Ectodermal cell (in vitro differentiated cells): ENCODE measurements around the gene ENGASE.

Experiments
- H3K27ac ChIP-seq: 2 replicates; pipeline ENCODE4 v1.7.0; 2013; ENCODE audit warnings: mild to moderate bottlenecking, low read depth, low read length; ENCODE audit not compliant: insufficient read depth, poor library complexity, severe bottlenecking
- H3K27me3 ChIP-seq: 2 replicates; pipeline ENCODE4 v1.7.0; 2013; ENCODE audit warnings: mild to moderate bottlenecking, low read length; ENCODE audit not compliant: insufficient read depth, control insufficient read depth, poor library complexity, severe bottlenecking
- H3K36me3 ChIP-seq: one replicate; pipeline ENCODE4 v1.7.0; 2013; ENCODE audit warnings: low read length; ENCODE audit not compliant: control insufficient read depth, insufficient read depth
- H3K4me1 ChIP-seq: one replicate; pipeline ENCODE4 v1.7.0; 2013; ENCODE audit warnings: low read length; ENCODE audit not compliant: control insufficient read depth, insufficient read depth
- H3K4me3 ChIP-seq: 2 replicates; pipeline ENCODE4 v1.7.0; 2013; ENCODE audit warnings: low read depth, low read length, control low read depth; ENCODE audit not compliant: insufficient read depth
- H3K9me3 ChIP-seq: 2 replicates; pipeline ENCODE4 v1.7.0; 2013; ENCODE audit warnings: mild to moderate bottlenecking, low read length, moderate library complexity; ENCODE audit not compliant: control insufficient read depth
- WGBS, 2 experiments: methylation state at CpG; one replicate each; pipeline ENCODE4 v1.1.7; 2013; ENCODE audit warnings: missing lambda C conversion rate in 2 of 2; 5-methylcytosine and 5-hydroxymethylcytosine counted together

The ENGASE gene

GRCh38 chr17:79039171-79039570 is 35.5 kb upstream of the ENGASE start:
- Histone ChIP-seq H3K9me3 (no peaks in the 10 kb centered on the region), H3K27me3 (no peaks in the 10 kb centered on the region), H3K4me3 (no peak overlapping the region), H3K36me3 (no peaks in the 10 kb centered on the region), H3K4me1 (peaks cover 8% of the 10 kb centered on the region), H3K27ac (no peak overlapping the region)
- WGBS, 2 experiments = 88 to 90% methylated on average over 8 of the region's 8 CpGs

DNA sequence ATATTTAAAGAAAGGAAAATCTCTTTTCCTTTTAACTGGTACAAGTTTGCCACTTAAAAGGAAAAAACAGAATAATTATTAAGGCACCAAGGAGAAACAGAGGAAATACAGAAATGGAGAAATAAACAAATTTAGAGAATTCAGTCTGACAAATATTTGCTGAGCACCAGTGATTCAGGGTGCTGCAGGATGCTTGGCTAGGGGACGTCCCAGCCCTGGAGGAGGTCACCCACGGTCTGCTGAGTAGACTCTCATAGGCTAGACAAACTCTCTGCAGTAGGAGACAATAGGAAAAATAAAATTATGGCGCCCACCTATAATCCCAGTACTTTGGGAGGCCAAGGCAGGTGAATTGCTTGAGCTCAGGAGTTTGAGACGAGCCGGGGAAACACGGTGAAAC is 34.7 kb upstream of the ENGASE start:
- H3K4me1 ChIP-seq = peaks cover 1% of the 10 kb centered on the region
- no peak overlapping the region for H3K4me3 ChIP-seq
- WGBS, 2 experiments = 85 to 88% methylated on average over 6 of the region's 6 CpGs
- no peaks in the 10 kb centered on the region for H3K27me3 ChIP-seq
- H3K9me3 ChIP-seq = no peaks in the 10 kb centered on the region
- H3K36me3 ChIP-seq = no peaks in the 10 kb centered on the region
- H3K27ac ChIP-seq = no peak overlapping the region

GRCh38 chr17:79041041-79041570 is 33.5 kb upstream of the ENGASE start:
- Histone ChIP-seq H3K9me3 (no peaks in the 10 kb centered on the region), H3K4me3 (no peak overlapping the region), H3K27ac (no peak overlapping the region), H3K4me1 (no peaks in the 10 kb centered on the region), H3K36me3 (no peaks in the 10 kb centered on the region), H3K27me3 (no peaks in the 10 kb centered on the region)
- WGBS, 2 experiments = 89 to 92% methylated on average over 13 of the region's 13 CpGs

- no peaks in the 10 kb centered on the region for H3K27me3 ChIP-seq
- no peaks in the 10 kb centered on the region for H3K36me3 ChIP-seq
- H3K27ac ChIP-seq = no peak overlapping the region
- H3K4me1 ChIP-seq = no peaks in the 10 kb centered on the region
- no peaks in the 10 kb centered on the region for H3K9me3 ChIP-seq
- H3K4me3 ChIP-seq = no peak overlapping the region
- WGBS, 2 experiments = 85 to 87% methylated on average over 29 of the region's 29 CpGs
Measured at GRCh38 chr17:79041723-79042420, 32.8 kb upstream of the ENGASE start.

GRCh38 chr17:79042421-79043190 is 32.0 kb upstream of the ENGASE start:
- no peaks in the 10 kb centered on the region for H3K9me3 ChIP-seq
- 75 to 79% methylated on average over 11 to 13 of the region's 13 CpGs for WGBS, 2 experiments
- no peak overlapping the region for H3K27ac ChIP-seq

GRCh38 chr17:79043191-79043930 is 31.3 kb upstream of the ENGASE start:
- H3K4me3 ChIP-seq = no peak overlapping the region
- no peaks in the 10 kb centered on the region for H3K9me3 ChIP-seq
- no peaks in the 10 kb centered on the region for H3K27me3 ChIP-seq
- H3K36me3 ChIP-seq = no peaks in the 10 kb centered on the region
- no peak overlapping the region for H3K27ac ChIP-seq
- 86 to 88% methylated on average over 10 of the region's 10 CpGs for WGBS, 2 experiments
- H3K4me1 ChIP-seq = peaks cover under 1% of the 10 kb centered on the region

More at GRCh38 chr17:79042421-79043190, 32.0 kb upstream of the ENGASE start:
- Histone ChIP-seq H3K4me3 (no peak overlapping the region), H3K36me3 (no peaks in the 10 kb centered on the region), H3K27me3 (no peaks in the 10 kb centered on the region), H3K4me1 (no peaks in the 10 kb centered on the region)

DNA sequence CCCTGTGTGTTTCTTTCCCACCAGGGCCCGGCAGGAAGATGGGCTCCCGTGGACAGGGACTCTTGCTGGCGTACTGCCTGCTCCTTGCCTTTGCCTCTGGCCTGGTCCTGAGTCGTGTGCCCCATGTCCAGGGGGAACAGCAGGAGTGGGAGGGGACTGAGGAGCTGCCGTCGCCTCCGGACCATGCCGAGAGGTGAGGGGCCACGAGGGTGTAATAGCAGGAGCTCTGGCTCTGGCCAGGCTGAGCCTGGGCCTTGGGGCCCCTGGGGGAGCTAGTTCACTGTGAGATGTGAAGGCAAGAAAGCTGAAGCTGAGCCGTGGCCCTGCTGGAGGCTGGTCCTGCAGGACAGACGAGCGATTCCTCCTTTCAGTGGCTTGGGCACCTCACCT is 30.7 kb upstream of the ENGASE start:
- H3K4me1 ChIP-seq = peaks cover 6% of the 10 kb centered on the region
- H3K4me3 ChIP-seq = no peak overlapping the region
- no peak overlapping the region for H3K27ac ChIP-seq
- WGBS, 2 experiments = 71% methylated on average over 12 of the region's 12 CpGs
- H3K27me3 ChIP-seq = no peaks in the 10 kb centered on the region
- H3K9me3 ChIP-seq = no peaks in the 10 kb centered on the region
- no peaks in the 10 kb centered on the region for H3K36me3 ChIP-seq

GRCh38 chr17:79044462-79044861 is 30.2 kb upstream of the ENGASE start:
- H3K4me3 ChIP-seq = no peak overlapping the region
- no peaks in the 10 kb centered on the region for H3K9me3 ChIP-seq
- no peak overlapping the region for H3K27ac ChIP-seq
- H3K4me1 ChIP-seq = peaks cover 6% of the 10 kb centered on the region
- H3K36me3 ChIP-seq = no peaks in the 10 kb centered on the region
- 91 to 93% methylated on average over 11 of the region's 11 CpGs for WGBS, 2 experiments
- H3K27me3 ChIP-seq = no peaks in the 10 kb centered on the region

- H3K4me1 ChIP-seq = peaks cover 6% of the 10 kb centered on the region
- WGBS, 2 experiments = 82 to 83% methylated on average over 15 of the region's 15 CpGs
- no peaks in the 10 kb centered on the region for H3K27me3 ChIP-seq
- no peaks in the 10 kb centered on the region for H3K9me3 ChIP-seq
- H3K4me3 ChIP-seq = no peak overlapping the region
- no peaks in the 10 kb centered on the region for H3K36me3 ChIP-seq
- no peak overlapping the region for H3K27ac ChIP-seq
Measured at GRCh38 chr17:79045001-79045729, 29.5 kb upstream of the ENGASE start.
